Left lobe of liver (tissue), 2 donors: Measurements from ENCODE around the gene SAMD4B. TPM values are rescaled to one million over a fixed set of nuclear protein-coding genes. Genes with fewer than 3 reads are reported as not detected.
"Not testable (repeated sequence)": the region's sequence is repeated elsewhere in the genome, so short reads cannot be mapped to it uniquely, and the experiment has no call there.

Experiments
- ATAC-seq: fragments of 200-7000 bp; cut with Tn5 transposase; one replicate; pipeline ENCODE4 v1.9.1; 2020; ENCODE audit warnings: mild to moderate bottlenecking, moderate library complexity
- DNase-seq: peaks from one replicate; pipeline ENCODE4 v3.0.0-alpha.2; 2020; ENCODE audit warnings: low spot score
- total RNA-seq: library from RNA; stranded (reverse); gene quantifications from one replicate; pipeline ENCODE4 v1.2.1, GENCODE V29; 2021
- donor health status: DM: no; HTN: no; CAD: no; lungs with moderate emphysema.
- donor health status: DM: no; HTN: yes; CAD: no.

Gene SAMD4B
- 30.1 TPM for total RNA-seq

GRCh38 chr19:39341719-39342604, at the start of gene SAMD4B:
Gene SAMD4B (plus strand): TSS chr19:39342421. CDS start chr19:39356894, 14,473 bp downstream.
- DNase-seq (peak; percentile 99), ATAC-seq (peak; percentile 91)

GRCh38 chr19:39293394-39293793, 48.8 kb upstream of the SAMD4B start:
- ATAC-seq: no peak

GRCh38 chr19:39296055-39296645, 46.1 kb upstream of the SAMD4B start, which contains the start of gene IFNL1:
Gene IFNL1 (plus strand): TSS chr19:39296407. CDS start chr19:39296422, 15 bp downstream.
- ATAC-seq (no peak), DNase-seq (no peak)

More at GRCh38 chr19:39293394-39293793, 48.8 kb upstream of the SAMD4B start:
- no peak for DNase-seq

GRCh38 chr19:39296906-39297305, 45.3 kb upstream of the SAMD4B start:
- ATAC-seq (no peak), DNase-seq (no peak)

GRCh38 chr19:39297931-39298634, 44.1 kb upstream of the SAMD4B start:
- no peak for ATAC-seq
- no peak for DNase-seq

- no peak for DNase-seq
Observed at GRCh38 chr19:39299404-39299803, 42.8 kb upstream of the SAMD4B start.

GRCh38 chr19:39299832-39300231, 42.4 kb upstream of the SAMD4B start:
- DNase-seq (no peak), ATAC-seq (no peak)

More at GRCh38 chr19:39299404-39299803, 42.8 kb upstream of the SAMD4B start:
- no peak for ATAC-seq

GRCh38 chr19:39301021-39301420, 41.2 kb upstream of the SAMD4B start:
- DNase-seq (no peak), ATAC-seq (no peak)

- DNase-seq (no peak), ATAC-seq (no peak)
Observed at GRCh38 chr19:39301562-39301961, 40.7 kb upstream of the SAMD4B start.

- ATAC-seq (peak; percentile 18), DNase-seq (no peak)
Observed at GRCh38 chr19:39303373-39304184, 38.6 kb upstream of the SAMD4B start.

GRCh38 chr19:39304185-39304513, 38.1 kb upstream of the SAMD4B start:
- ATAC-seq (no peak), DNase-seq (no peak)

GRCh38 chr19:39304701-39305571, 37.3 kb upstream of the SAMD4B start:
- no peak for DNase-seq
- no peak for ATAC-seq

GRCh38 chr19:39306075-39306474, 36.1 kb upstream of the SAMD4B start:
- ATAC-seq (no peak), DNase-seq (no peak)

GRCh38 chr19:39307046-39307821, 35.0 kb upstream of the SAMD4B start:
- no peak for DNase-seq
- peak; percentile 51 for ATAC-seq

GRCh38 chr19:39307822-39308530, 34.2 kb upstream of the SAMD4B start:
- ATAC-seq (no peak), DNase-seq (no peak)

- ATAC-seq: no peak
- no peak for DNase-seq
Observed at GRCh38 chr19:39308531-39309304, 33.5 kb upstream of the SAMD4B start.

GRCh38 chr19:39309305-39309670, 32.9 kb upstream of the SAMD4B start:
- not testable (repeated sequence) for ATAC-seq, DNase-seq
